Neuronal stem cell (in vitro differentiated cells): ENCODE data around the gene FRMD8.
A peak's percentile ranks its signal among the peaks of the same experiment; 100 is the strongest.

ENCODE experiments used
- DNase-seq: peaks from one replicate; pipeline ENCODE4 v3.0.0-alpha.2; 2013; ENCODE audit warnings: low spot score
- H2AFZ ChIP-seq: one replicate; pipeline ENCODE4 v1.6.1; 2013; ENCODE audit warnings: mild to moderate bottlenecking, low read length, inconsistent platforms
- H2AK5ac ChIP-seq: 2 replicates; pipeline ENCODE4 v1.6.1; 2013; ENCODE audit warnings: low read depth, mild to moderate bottlenecking, inconsistent platforms, low read length, moderate library complexity, mixed read lengths
- H2BK120ac ChIP-seq: 2 replicates; pipeline ENCODE4 v1.6.1; 2013; ENCODE audit warnings: low read depth, mild to moderate bottlenecking, inconsistent platforms, low read length, moderate library complexity, mixed read lengths
- H2BK12ac ChIP-seq: one replicate; pipeline ENCODE4 v1.6.1; 2013; ENCODE audit warnings: low read length, inconsistent platforms
- H2BK15ac ChIP-seq: 2 replicates; pipeline ENCODE4 v1.6.1; 2013; ENCODE audit warnings: mild to moderate bottlenecking, low read length, inconsistent platforms, mixed read lengths
- H2BK5ac ChIP-seq: one replicate; pipeline ENCODE4 v1.6.1; 2013; ENCODE audit warnings: inconsistent platforms, mild to moderate bottlenecking, low read length, moderate library complexity
- H3K14ac ChIP-seq: one replicate; pipeline ENCODE4 v1.6.1; 2013; ENCODE audit warnings: low read length, inconsistent platforms
- H3K18ac ChIP-seq: 2 replicates; pipeline ENCODE4 v1.6.1; 2013; ENCODE audit warnings: low read length, inconsistent platforms
- H3K23ac ChIP-seq: 2 replicates; pipeline ENCODE4 v1.6.1; 2013; ENCODE audit warnings: low read depth, mild to moderate bottlenecking, mixed read lengths, low read length, inconsistent platforms; ENCODE audit not compliant: poor library complexity
- H3K27ac ChIP-seq: replicated peaks from 3 replicates; pipeline ENCODE4 v1.5.1; 2013; ENCODE audit warnings: low read length, inconsistent platforms
- H3K27me3 ChIP-seq, 3 experiments: 2 replicates each; pipeline ENCODE4 v1.6.1; 2013; ENCODE audit warnings: low read length in 3 of 3, mild to moderate bottlenecking in 2 of 3, inconsistent platforms in 1 of 3, low read depth in 1 of 3, mixed read lengths in 1 of 3, moderate library complexity in 1 of 3; ENCODE audit not compliant: control insufficient read depth in 3 of 3, insufficient read depth in 3 of 3
- H3K36me3 ChIP-seq, 2 donors: replicated peaks in 1 of 2; 2 replicates each; pipeline ENCODE4 v1.6.1; 2013; ENCODE audit warnings: low read length in 2 of 2; ENCODE audit not compliant: control insufficient read depth in 2 of 2, insufficient read depth in 2 of 2
- H3K4ac ChIP-seq: 2 replicates; pipeline ENCODE4 v1.6.1; 2013; ENCODE audit warnings: inconsistent platforms, mild to moderate bottlenecking, low read length, moderate library complexity
- H3K4me1 ChIP-seq, 2 donors: 1 replicate in 1 of 2; 2 replicates in 1 of 2; pipeline ENCODE4 v1.6.1; 2013; ENCODE audit warnings: low read length in 2 of 2, low read depth in 1 of 2; ENCODE audit not compliant: control insufficient read depth in 2 of 2, insufficient read depth in 1 of 2
- H3K4me2 ChIP-seq: one replicate; pipeline ENCODE4 v1.6.1; 2013; ENCODE audit warnings: mild to moderate bottlenecking, low read length, inconsistent platforms; ENCODE audit not compliant: insufficient read depth, poor library complexity, severe bottlenecking
- H3K4me3 ChIP-seq, 2 donors: 2 replicates each; pipeline ENCODE4 v1.5.1; 2013; ENCODE audit warnings: low read length in 2 of 2, mild to moderate bottlenecking in 2 of 2, inconsistent platforms in 1 of 2, moderate library complexity in 1 of 2
- H3K79me1 ChIP-seq: one replicate; pipeline ENCODE4 v1.6.1; 2013; ENCODE audit warnings: low read depth, mild to moderate bottlenecking, inconsistent platforms, low read length, moderate library complexity
- H3K9ac ChIP-seq: one replicate; pipeline ENCODE4 v1.6.1; 2013; ENCODE audit warnings: mild to moderate bottlenecking, low read depth, low read length, inconsistent platforms; ENCODE audit not compliant: poor library complexity
- H3K9me3 ChIP-seq, 2 donors: replicated peaks in 1 of 2; 2 replicates each; pipeline versions ENCODE3 to v1.6.1; 2013; ENCODE audit warnings: low read length in 2 of 2, mild to moderate bottlenecking in 2 of 2, inconsistent platforms in 1 of 2, low read depth in 1 of 2, mixed read lengths in 1 of 2, moderate library complexity in 1 of 2; ENCODE audit not compliant: control insufficient read depth in 2 of 2, insufficient read depth in 1 of 2
- H4K8ac ChIP-seq: one replicate; pipeline ENCODE4 v1.6.1; 2013; ENCODE audit warnings: low read depth, mild to moderate bottlenecking, inconsistent platforms, low read length, moderate library complexity
- H4K91ac ChIP-seq: one replicate; pipeline ENCODE4 v1.6.1; 2013; ENCODE audit warnings: low read length, low read depth, mild to moderate bottlenecking, inconsistent platforms; ENCODE audit not compliant: poor library complexity
- WGBS, 2 donors: extraction: QIAGEN DNeasy Blood & Tissue Kit; methylation state at CpG; one replicate each; pipeline ENCODE4 v1.1.7; 2013; ENCODE audit warnings: missing lambda C conversion rate in 2 of 2, mixed read lengths in 1 of 2; ENCODE audit not compliant: insufficient read length in 2 of 2, insufficient replicate concordance in 1 of 2; ENCODE audit errors: extremely low coverage in 2 of 2; 5-methylcytosine and 5-hydroxymethylcytosine counted together

The FRMD8 gene

DNA sequence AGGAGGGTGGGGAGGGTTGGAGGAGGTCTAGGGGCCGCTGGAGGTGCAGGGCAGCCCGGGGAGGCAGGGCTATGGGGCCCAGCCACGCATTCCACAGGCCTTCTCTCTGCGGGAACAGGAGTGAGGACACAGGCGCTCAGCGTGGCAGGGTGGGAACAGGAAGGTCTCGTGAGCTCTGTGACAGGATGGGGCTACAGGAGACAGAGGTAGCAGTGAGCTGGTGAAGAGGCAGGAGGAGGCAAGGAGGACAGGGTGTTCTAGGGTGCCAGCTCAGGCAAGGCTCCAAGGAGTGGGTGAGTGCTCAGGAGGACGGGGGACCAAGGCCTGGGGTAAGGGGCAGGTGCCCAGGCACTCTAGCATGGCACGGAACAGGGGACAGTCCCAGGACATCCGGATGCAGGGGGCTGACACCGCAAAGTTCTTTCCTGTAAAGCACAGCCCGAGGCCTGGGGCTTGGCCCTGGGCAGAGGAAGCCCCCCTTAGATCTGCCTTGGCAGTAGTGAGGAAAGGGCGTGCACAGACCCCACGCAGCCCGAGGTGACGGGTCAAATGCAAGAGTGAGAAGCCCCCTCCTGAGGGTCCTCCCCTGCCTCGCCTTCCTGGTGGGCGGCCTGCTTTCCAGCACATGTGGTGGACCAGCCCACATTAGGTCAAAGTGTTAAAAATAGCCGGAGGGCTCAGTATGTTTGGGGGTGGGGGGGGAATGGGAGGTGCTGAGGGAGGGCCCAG is 31.4 kb downstream of the FRMD8 start:
- peak overlapping the region; percentile 53 for H3K9ac ChIP-seq
- H2BK15ac ChIP-seq: peak overlapping the region; percentile 93
- H3K4me3 ChIP-seq: peak overlapping the region in 1 of 2 donors; percentile 46
- peak overlapping the region; percentile 6 for H2BK120ac ChIP-seq
- H3K18ac ChIP-seq: peak overlapping the region; percentile 86
- no peaks in the 10 kb centered on the region for H3K36me3 ChIP-seq
- peak overlapping the region; percentile 27 for H2BK12ac ChIP-seq
- H2BK5ac ChIP-seq: peak overlapping the region; percentile 84
- no peak overlapping the region for H2AFZ ChIP-seq
- no CpG with 5 or more reads among the region's 19 CpGs for WGBS, 2 donors
- H3K79me1 ChIP-seq: peaks cover 7% of the 10 kb centered on the region
- no peak overlapping the region for H4K8ac ChIP-seq
- no peak overlapping the region for H3K4me2 ChIP-seq
- no peak overlapping the region for H3K4ac ChIP-seq
- DNase-seq: no peak
- no peak overlapping the region for H3K27ac ChIP-seq
- peak overlapping the region; percentile 37 for H3K23ac ChIP-seq
- H3K9me3 ChIP-seq: no peaks in the 10 kb centered on the region
- H3K27me3 ChIP-seq: no peaks in the 10 kb centered on the region
- H3K14ac ChIP-seq: peak overlapping the region; percentile 75
- peaks cover 40 to 49% of the 10 kb centered on the region in 2 donors for H3K4me1 ChIP-seq
- peak overlapping the region; percentile 56 for H4K91ac ChIP-seq
- H2AK5ac ChIP-seq: peak overlapping the region; percentile 99

DNA sequence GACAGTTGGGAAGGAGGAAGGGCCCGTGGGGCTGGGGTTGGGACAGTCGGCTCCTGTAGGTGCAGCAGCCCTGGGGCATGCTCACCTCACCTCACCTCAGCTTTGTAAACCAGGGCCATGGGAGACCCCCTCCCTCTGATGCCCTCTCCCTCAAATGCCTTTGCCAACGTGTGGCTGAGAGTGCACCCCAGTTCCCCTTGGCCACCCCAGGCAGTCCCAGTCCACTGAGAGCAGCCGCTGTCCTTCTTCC is 31.9 kb downstream of the FRMD8 start:
- Histone ChIP-seq H3K9me3 (no peaks in the 10 kb centered on the region), H2AFZ (peak overlapping the region; percentile 81), H3K9ac (peak overlapping the region; percentile 75), H4K91ac (peak overlapping the region; percentile 94), H3K27ac (peak overlapping the region; percentile 90), H3K79me1 (peaks cover 11% of the 10 kb centered on the region), H3K14ac (peak overlapping the region; percentile 49), H2BK120ac (peak overlapping the region; percentile 6), H3K4ac (no peak overlapping the region), H2BK12ac (no peak overlapping the region), H3K27me3 (no peaks in the 10 kb centered on the region), H3K23ac (peak overlapping the region; percentile 37), H3K4me1 (peaks cover 45 to 49% of the 10 kb centered on the region in 2 donors), H3K4me2 (no peak overlapping the region), H3K36me3 (no peaks in the 10 kb centered on the region), H3K4me3 (peak overlapping the region in 1 of 2 donors; percentile 46), H4K8ac (no peak overlapping the region), H2BK5ac (no peak overlapping the region), H2BK15ac (peak overlapping the region; percentile 87), H2AK5ac (peak overlapping the region; percentile 99), H3K18ac (peak overlapping the region; percentile 93)
- DNase-seq: no peak
- WGBS, 2 donors: no CpG with 5 or more reads among the region's 4 CpGs

DNA sequence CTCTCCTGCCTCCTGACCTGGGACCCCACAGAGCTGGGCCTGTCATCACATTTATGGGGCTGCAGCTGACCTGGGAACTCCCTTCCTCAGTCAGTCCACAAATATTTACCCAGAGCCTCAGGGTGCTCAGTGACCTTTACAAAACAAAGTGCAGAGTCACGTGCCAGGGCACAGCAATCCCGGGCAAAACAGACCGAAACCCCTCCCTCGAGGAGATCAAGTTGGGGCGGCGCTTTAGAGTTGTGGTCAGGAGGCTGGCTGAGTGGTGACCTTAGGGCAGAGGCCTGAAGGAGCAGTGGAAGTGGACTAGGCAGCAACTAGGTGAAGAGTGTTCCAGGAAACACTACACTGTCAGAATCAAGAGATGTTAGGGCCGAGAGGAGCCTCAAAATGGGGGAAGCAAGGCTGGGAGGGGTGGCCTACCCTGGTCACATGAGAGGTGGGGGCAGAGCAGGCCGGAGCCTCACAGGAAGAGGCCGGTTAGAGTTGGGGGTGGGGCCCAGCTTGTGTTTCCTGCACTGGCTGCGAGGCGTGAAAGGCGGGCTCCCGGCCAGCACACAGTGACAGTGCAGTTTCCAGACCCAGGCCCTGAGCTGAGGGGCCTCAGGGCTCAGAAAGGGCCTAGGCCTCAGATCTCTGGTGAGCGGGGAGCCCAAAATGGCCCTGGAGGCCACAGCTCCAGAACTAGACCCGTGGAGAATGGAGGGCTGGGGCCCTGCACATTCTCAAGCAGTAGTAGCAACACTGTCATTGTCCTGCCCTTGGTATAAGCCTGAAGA is 32.4 kb downstream of the FRMD8 start:
- no CpG with 5 or more reads among the region's 15 CpGs for WGBS, 2 donors
- H3K23ac ChIP-seq: peak overlapping the region; percentile 37
- H3K27me3 ChIP-seq: no peaks in the 10 kb centered on the region

GRCh38 chr11:65419460-65419771 is 33.0 kb downstream of the FRMD8 start:
- WGBS, 2 donors: no CpG with 5 or more reads among the region's 7 CpGs
- peaks cover 49 to 53% of the 10 kb centered on the region in 2 donors for H3K4me1 ChIP-seq
- H3K14ac ChIP-seq: no peak overlapping the region

More for the DNA sequence above, 32.4 kb downstream of the FRMD8 start:
- Histone ChIP-seq H2AFZ (peak overlapping the region; percentile 81), H3K36me3 (peaks cover 0 to 2% of the 10 kb centered on the region in 2 donors), H4K91ac (peak overlapping the region; percentile 94), H3K79me1 (peaks cover 12% of the 10 kb centered on the region), H3K27ac (peak overlapping the region; percentile 90), H3K14ac (peak overlapping the region; percentile 49), H3K9ac (peak overlapping the region; percentile 75), H3K4me1 (peaks cover 49% of the 10 kb centered on the region in 2 donors), H3K9me3 (no peaks in the 10 kb centered on the region), H2BK120ac (peak overlapping the region; percentile 6), H3K4ac (no peak overlapping the region), H2BK15ac (peak overlapping the region; percentile 87), H3K4me3 (peak overlapping the region in 1 of 2 donors; percentile 46), H2AK5ac (peak overlapping the region; percentile 99), H3K18ac (peak overlapping the region; percentile 93), H3K4me2 (peak overlapping the region; percentile 32), H4K8ac (no peak overlapping the region), H2BK5ac (peak overlapping the region; percentile 88), H2BK12ac (no peak overlapping the region)
- DNase-seq: peak; percentile 65

More at GRCh38 chr11:65419460-65419771, 33.0 kb downstream of the FRMD8 start:
- H3K18ac ChIP-seq: peak overlapping the region; percentile 93
- H3K9ac ChIP-seq: no peak overlapping the region
- H3K4ac ChIP-seq: no peak overlapping the region
- DNase-seq: no peak
- no peak overlapping the region for H2AFZ ChIP-seq
- H3K4me2 ChIP-seq: peak overlapping the region; percentile 13
- H3K23ac ChIP-seq: peak overlapping the region; percentile 37
- no peak overlapping the region for H2BK12ac ChIP-seq
- peaks cover 12% of the 10 kb centered on the region for H3K79me1 ChIP-seq
- no peaks in the 10 kb centered on the region for H3K9me3 ChIP-seq
- H3K4me3 ChIP-seq: peak overlapping the region in 1 of 2 donors; percentile 46
- no peak overlapping the region for H2BK120ac ChIP-seq
- peak overlapping the region; percentile 90 for H3K27ac ChIP-seq
- H2BK15ac ChIP-seq: no peak overlapping the region
- H3K27me3 ChIP-seq: no peaks in the 10 kb centered on the region
- peak overlapping the region; percentile 88 for H2BK5ac ChIP-seq
- no peak overlapping the region for H4K8ac ChIP-seq
- H4K91ac ChIP-seq: peak overlapping the region; percentile 9
- H3K36me3 ChIP-seq: peaks cover 0 to 7% of the 10 kb centered on the region in 2 donors
- peak overlapping the region; percentile 88 for H2AK5ac ChIP-seq
